RPMI7951 (cell line): ENCODE measurements around the gene SGF29. TPM values are rescaled to one million over a fixed set of nuclear protein-coding genes. Genes with fewer than 3 reads are reported as not detected.

Source experiments
- total RNA-seq: library from RNA; depleted of rRNA; stranded (reverse); fragments of >200 nt; shearing (Covaris generic); gene quantifications from 2 replicates; pipeline ENCODE4 v1.2.3, GENCODE V29; 2014; rRNA removed

The SGF29 gene
- total RNA-seq, 1 experiment from 2014 or later: 12.1 TPM

Other genes with a start within 250 kb of the SGF29 start
- 0.24 and 0.29 TPM in 2 replicates for gene NPIPB6, start 190.4 kb upstream of the SGF29 start, total RNA-seq
- gene EIF3CL, start 150.1 kb upstream of the SGF29 start, total RNA-seq: 42.2 and 50.8 TPM in 2 replicates
- not detected in 2 replicates for gene NPIPB7, start 81.6 kb upstream of the SGF29 start, total RNA-seq
- gene CLN3, start 61.8 kb upstream of the SGF29 start, total RNA-seq: 11.8 and 16.0 TPM in 2 replicates
- not detected in 2 replicates for gene APOBR, start 59.3 kb upstream of the SGF29 start, total RNA-seq
- not detected in 2 replicates for gene IL27, start 47.1 kb upstream of the SGF29 start, total RNA-seq
- gene NUPR1, start 14.9 kb upstream of the SGF29 start, total RNA-seq: 5.8 and 10.9 TPM in 2 replicates
- gene SULT1A2, start 43.1 kb downstream of the SGF29 start, total RNA-seq: not detected in 2 replicates
- gene SULT1A1, start 56.1 kb downstream of the SGF29 start, total RNA-seq: not detected in 2 replicates
- gene NPIPB8, start 84.1 kb downstream of the SGF29 start, total RNA-seq: not detected in 2 replicates
- gene EIF3C, start 157.5 kb downstream of the SGF29 start, total RNA-seq: 27.7 and 80.9 TPM in 2 replicates
- gene NPIPB9, start 197.9 kb downstream of the SGF29 start, total RNA-seq: not detected in 2 replicates